Measurements from ENCODE around the gene PRICKLE4. TPM values are rescaled to one million over a fixed set of nuclear protein-coding genes. Genes with fewer than 3 reads are reported as not detected.

The PRICKLE4 gene
- total RNA-seq, 1 experiment from 2014 or later: 1.6 TPM

DNA sequence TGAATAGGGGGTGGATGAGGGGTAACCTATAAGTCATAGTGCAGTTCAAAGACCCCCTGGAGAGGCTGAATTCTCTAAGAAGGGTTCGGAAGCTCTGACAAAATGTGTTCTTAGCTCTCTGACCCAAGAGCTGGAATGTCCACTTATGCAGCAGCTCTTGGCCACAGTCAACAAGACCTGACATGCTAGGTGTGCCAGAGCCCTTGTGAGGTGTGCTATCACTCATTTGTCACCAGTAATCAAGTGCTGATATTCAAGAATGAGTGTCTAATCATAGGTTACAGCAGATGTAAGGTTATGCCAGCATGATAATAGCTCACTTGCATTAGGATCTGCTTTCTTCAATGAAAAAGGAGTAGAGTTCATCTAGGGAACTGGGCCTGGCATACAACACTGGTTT lies 35.0 kb downstream of the PRICKLE4 start:
- H3K27me3 ChIP-seq (ENCODE audit: control insufficient read depth, insufficient read depth, low read length): no peaks in the 10 kb centered on the region
- no peaks in the 10 kb centered on the region for H3K36me3 ChIP-seq (ENCODE audit: control insufficient read depth, insufficient read depth, low read length)
- intact Hi-C loops (cut with micrococcal nuclease; ENCODE audit: unreplicated experiment) (no loop called here), in situ Hi-C loops (cut with HindIII; ENCODE audit: low pct_unique_long_range_greater_than_20kb, low sequenced_read_pairs) (no loop called here)
- TF ChIP-seq POLR2AphosphoS5 (IDR thresholded peaks at IDR 0.05; ENCODE audit: low read depth, low read length) (no peak), TCF7L2 (IDR thresholded peaks at IDR 0.05; ENCODE audit: low read depth, low read length) (no peak), SIN3A (IDR thresholded peaks at IDR 0.05; ENCODE audit: borderline replicate concordance, insufficient read depth, low read depth, low read length) (no peak)
- TF ChIP-seq, protein P1, sequence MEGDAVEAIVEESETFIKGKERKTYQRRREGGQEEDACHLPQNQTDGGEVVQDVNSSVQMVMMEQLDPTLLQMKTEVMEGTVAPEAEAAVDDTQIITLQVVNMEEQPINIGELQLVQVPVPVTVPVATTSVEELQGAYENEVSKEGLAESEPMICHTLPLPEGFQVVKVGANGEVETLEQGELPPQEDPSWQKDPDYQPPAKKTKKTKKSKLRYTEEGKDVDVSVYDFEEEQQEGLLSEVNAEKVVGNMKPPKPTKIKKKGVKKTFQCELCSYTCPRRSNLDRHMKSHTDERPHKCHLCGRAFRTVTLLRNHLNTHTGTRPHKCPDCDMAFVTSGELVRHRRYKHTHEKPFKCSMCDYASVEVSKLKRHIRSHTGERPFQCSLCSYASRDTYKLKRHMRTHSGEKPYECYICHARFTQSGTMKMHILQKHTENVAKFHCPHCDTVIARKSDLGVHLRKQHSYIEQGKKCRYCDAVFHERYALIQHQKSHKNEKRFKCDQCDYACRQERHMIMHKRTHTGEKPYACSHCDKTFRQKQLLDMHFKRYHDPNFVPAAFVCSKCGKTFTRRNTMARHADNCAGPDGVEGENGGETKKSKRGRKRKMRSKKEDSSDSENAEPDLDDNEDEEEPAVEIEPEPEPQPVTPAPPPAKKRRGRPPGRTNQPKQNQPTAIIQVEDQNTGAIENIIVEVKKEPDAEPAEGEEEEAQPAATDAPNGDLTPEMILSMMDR (IDR thresholded peaks at IDR 0.05): no peak
- TF ChIP-seq, protein P2, sequence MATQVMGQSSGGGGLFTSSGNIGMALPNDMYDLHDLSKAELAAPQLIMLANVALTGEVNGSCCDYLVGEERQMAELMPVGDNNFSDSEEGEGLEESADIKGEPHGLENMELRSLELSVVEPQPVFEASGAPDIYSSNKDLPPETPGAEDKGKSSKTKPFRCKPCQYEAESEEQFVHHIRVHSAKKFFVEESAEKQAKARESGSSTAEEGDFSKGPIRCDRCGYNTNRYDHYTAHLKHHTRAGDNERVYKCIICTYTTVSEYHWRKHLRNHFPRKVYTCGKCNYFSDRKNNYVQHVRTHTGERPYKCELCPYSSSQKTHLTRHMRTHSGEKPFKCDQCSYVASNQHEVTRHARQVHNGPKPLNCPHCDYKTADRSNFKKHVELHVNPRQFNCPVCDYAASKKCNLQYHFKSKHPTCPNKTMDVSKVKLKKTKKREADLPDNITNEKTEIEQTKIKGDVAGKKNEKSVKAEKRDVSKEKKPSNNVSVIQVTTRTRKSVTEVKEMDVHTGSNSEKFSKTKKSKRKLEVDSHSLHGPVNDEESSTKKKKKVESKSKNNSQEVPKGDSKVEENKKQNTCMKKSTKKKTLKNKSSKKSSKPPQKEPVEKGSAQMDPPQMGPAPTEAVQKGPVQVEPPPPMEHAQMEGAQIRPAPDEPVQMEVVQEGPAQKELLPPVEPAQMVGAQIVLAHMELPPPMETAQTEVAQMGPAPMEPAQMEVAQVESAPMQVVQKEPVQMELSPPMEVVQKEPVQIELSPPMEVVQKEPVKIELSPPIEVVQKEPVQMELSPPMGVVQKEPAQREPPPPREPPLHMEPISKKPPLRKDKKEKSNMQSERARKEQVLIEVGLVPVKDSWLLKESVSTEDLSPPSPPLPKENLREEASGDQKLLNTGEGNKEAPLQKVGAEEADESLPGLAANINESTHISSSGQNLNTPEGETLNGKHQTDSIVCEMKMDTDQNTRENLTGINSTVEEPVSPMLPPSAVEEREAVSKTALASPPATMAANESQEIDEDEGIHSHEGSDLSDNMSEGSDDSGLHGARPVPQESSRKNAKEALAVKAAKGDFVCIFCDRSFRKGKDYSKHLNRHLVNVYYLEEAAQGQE (IDR thresholded peaks at IDR 0.05; ENCODE audit: insufficient read depth in 1 of 2, low read depth in 2 of 2, low read length in 1 of 2): no peak
- H3K9me3 ChIP-seq (ENCODE audit: control insufficient read depth, insufficient read depth, low read depth, low read length): no peaks in the 10 kb centered on the region
- POLR2A ChIA-PET: interaction anchor here (0.5 to 0.6 kb wide), 2 partner anchors 102 to 1278 kb away, joined by 4 to 5 read pairs; no protein-coding TSS in a partner anchor
- BruUV-seq (replicated peaks): no TSS peak
- ATAC-seq: no peak
- DNase-seq (ENCODE audit: low read depth, low spot score): no peak
- CTCF ChIA-PET: no interaction called here
- H3K27ac ChIP-seq (ENCODE audit: low read length): no peak overlapping the region
- H3K4me3 ChIP-seq (ENCODE audit: low read depth in 2 of 2, low read length in 2 of 2): no peak overlapping the region
- H3K4me1 ChIP-seq (ENCODE audit: control insufficient read depth, insufficient read depth, low read length): no peaks in the 10 kb centered on the region

DNA sequence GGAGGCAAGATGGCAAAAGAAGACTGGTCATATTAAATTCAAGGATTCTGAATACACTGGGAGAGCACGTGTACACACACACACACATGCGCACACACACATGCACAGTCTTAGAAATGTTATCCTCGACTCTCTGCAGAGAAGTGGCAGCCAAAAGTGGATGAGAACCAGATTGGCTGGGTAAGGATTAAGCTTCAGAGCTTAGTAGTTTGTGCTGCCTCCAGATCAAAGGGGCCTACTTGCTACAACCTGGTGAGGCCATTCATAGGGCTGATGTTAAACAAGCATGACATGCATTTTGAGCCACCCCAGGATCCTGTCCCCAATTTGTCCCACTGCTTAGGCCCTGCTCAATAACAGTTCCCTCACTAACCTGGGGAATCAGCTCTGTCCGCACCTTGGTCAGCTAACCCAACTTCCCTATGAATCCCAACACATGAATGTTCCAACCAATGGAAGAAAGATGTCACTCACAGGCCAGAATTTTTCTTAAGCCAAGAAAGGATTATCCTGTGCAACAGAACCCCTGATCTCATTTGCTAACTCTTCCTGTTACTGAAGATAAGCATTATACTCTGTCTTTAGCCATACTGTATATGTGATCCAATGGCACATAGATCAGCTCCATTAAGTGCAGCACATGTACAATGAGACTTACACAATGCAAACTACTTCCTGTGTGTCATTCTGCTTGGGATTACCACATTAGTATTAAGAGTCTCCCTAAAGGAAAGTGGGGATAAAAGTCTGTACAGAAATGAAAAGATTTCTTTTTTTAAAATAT lies 37.9 kb downstream of the PRICKLE4 start:
- ATAC-seq (no peak), DNase-seq (ENCODE audit: low read depth, low spot score) (no peak)
- in situ Hi-C loops (cut with HindIII; ENCODE audit: low pct_unique_long_range_greater_than_20kb, low sequenced_read_pairs) (no loop called here), intact Hi-C loops (cut with micrococcal nuclease; ENCODE audit: unreplicated experiment) (no loop called here)
- TF ChIP-seq, protein P1 (IDR thresholded peaks at IDR 0.05): no peak
- no peak for TF ChIP-seq TCF7L2 (IDR thresholded peaks at IDR 0.05; ENCODE audit: low read depth, low read length)
- TF ChIP-seq POLR2AphosphoS5 (IDR thresholded peaks at IDR 0.05; ENCODE audit: low read depth, low read length): no peak
- TF ChIP-seq, protein P2 (IDR thresholded peaks at IDR 0.05; ENCODE audit: insufficient read depth in 1 of 2, low read depth in 2 of 2, low read length in 1 of 2): no peak
- no peak for TF ChIP-seq SIN3A (IDR thresholded peaks at IDR 0.05; ENCODE audit: borderline replicate concordance, insufficient read depth, low read depth, low read length)
- Histone ChIP-seq H3K4me3 (ENCODE audit: low read depth in 2 of 2, low read length in 2 of 2) (no peak overlapping the region), H3K36me3 (ENCODE audit: control insufficient read depth, insufficient read depth, low read length) (no peaks in the 10 kb centered on the region), H3K27ac (ENCODE audit: low read length) (no peak overlapping the region), H3K4me1 (ENCODE audit: control insufficient read depth, insufficient read depth, low read length) (no peaks in the 10 kb centered on the region), H3K27me3 (ENCODE audit: control insufficient read depth, insufficient read depth, low read length) (no peaks in the 10 kb centered on the region), H3K9me3 (ENCODE audit: control insufficient read depth, insufficient read depth, low read depth, low read length) (no peaks in the 10 kb centered on the region)
- ChIA-PET CTCF (no interaction called here), POLR2A (interaction anchor here (0.6 kb wide), 1 partner anchor 104 kb away, joined by 5 read pairs; no protein-coding TSS in a partner anchor)
- no TSS peak for BruUV-seq (replicated peaks)

All from Panc1 (cell line).